ENCODE measurements around the gene DEAF1. TPM values are rescaled to one million over a fixed set of nuclear protein-coding genes. Genes with fewer than 3 reads are reported as not detected.

Gene DEAF1
- total RNA-seq, 6 experiments from 2014 or later: 11.3 to 17.9 (median 14.0) TPM

DNA sequence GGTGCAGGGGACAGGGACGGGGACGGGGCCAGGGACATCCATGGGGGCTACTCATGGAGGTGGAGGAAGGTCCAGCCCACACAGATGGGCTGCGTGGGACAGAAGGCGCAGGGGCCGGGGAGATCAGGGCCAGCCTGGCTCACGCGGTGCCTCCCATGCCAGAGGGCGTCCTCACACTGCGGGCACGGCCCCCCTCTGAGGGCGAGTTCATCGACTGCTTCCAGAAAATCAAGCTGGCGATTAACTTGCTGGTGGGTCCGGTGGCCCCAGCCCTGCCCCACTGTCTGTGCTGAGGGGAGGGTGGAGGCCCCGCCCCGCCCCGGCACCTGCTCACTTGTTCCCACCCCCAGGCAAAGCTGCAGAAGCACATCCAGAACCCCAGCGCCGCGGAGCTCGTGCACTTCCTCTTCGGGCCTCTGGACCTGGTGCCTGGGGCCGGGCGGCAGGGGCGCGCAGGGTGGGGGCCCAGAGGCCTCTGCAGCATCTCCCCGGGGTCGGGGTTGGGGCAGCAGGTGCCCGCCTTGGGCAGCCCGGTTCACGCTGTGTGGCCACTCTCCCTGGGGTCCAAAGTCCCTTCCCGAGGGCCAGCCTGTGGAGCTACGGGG lies 26.8 kb upstream of the DEAF1 start:
- no peak overlapping the region for H3K4me3 ChIP-seq
- TF ChIP-seq POLR2A (IDR thresholded peaks at IDR 0.05): no peak
- TF ChIP-seq, protein P1, sequence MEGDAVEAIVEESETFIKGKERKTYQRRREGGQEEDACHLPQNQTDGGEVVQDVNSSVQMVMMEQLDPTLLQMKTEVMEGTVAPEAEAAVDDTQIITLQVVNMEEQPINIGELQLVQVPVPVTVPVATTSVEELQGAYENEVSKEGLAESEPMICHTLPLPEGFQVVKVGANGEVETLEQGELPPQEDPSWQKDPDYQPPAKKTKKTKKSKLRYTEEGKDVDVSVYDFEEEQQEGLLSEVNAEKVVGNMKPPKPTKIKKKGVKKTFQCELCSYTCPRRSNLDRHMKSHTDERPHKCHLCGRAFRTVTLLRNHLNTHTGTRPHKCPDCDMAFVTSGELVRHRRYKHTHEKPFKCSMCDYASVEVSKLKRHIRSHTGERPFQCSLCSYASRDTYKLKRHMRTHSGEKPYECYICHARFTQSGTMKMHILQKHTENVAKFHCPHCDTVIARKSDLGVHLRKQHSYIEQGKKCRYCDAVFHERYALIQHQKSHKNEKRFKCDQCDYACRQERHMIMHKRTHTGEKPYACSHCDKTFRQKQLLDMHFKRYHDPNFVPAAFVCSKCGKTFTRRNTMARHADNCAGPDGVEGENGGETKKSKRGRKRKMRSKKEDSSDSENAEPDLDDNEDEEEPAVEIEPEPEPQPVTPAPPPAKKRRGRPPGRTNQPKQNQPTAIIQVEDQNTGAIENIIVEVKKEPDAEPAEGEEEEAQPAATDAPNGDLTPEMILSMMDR (IDR thresholded peaks at IDR 0.05): no peak
- no peak overlapping the region for H3K27ac ChIP-seq
- no peaks in the 10 kb centered on the region for H3K27me3 ChIP-seq
- intact Hi-C loops (cut with DNase I): loop anchor here (10.0 kb wide), 1 partner anchor 57 kb away; no protein-coding TSS in a partner anchor
- no peaks in the 10 kb centered on the region for H3K4me1 ChIP-seq
- 61% methylated on average over 2 of the region's 33 CpGs for WGBS (ENCODE audit: insufficient coverage, low coverage, low lambda C conversion rate, missing lambda C conversion rate)
- no peaks in the 10 kb centered on the region for H3K9me3 ChIP-seq
- ATAC-seq (peak; percentile 5 to 31 (median 16)), DNase-seq (peak; percentile 50 to 61 (median 58))
- H3K36me3 ChIP-seq: peaks cover 0 to 55% (median 6%) of the 10 kb centered on the region in 4 donors

DNA sequence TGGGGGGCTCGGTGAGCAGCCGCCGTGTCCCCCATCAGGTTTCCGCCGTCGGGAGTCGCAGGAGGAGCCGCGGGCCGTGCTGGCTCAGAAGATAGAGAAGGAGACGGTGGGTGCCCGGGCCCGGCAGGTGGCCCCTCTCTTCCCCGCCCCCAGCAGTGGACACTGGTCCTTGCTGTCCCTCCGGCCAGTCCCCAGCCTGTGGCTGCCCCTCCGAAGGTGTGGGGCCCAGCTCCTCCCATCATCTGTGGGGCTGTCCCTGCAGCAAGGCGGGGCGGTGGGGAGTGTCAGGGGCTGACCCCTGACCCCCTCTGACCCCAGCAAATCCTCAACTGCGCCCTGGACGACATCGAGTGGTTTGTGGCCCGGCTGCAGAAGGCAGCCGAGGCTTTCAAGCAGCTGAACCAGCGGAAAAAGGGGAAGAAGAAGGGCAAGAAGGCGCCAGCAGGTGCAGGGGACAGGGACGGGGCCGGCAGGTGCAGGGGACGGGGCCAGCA lies 26.3 kb upstream of the DEAF1 start:
- WGBS (ENCODE audit: insufficient coverage, low coverage, low lambda C conversion rate, missing lambda C conversion rate): 56% methylated on average over 8 of the region's 28 CpGs
- Histone ChIP-seq H3K4me1 (no peaks in the 10 kb centered on the region), H3K27ac (no peak overlapping the region), H3K27me3 (no peaks in the 10 kb centered on the region), H3K9me3 (no peaks in the 10 kb centered on the region), H3K36me3 (peaks cover 0 to 54% (median 8%) of the 10 kb centered on the region in 4 donors), H3K4me3 (no peak overlapping the region)
- no peak for TF ChIP-seq POLR2A (IDR thresholded peaks at IDR 0.05)
- TF ChIP-seq, protein P1 (IDR thresholded peaks at IDR 0.05): no peak
- ATAC-seq: peak in 1 of 4 donors; percentile 2
- no peak for DNase-seq
- intact Hi-C loops (cut with DNase I): loop anchor here (10.0 kb wide), 1 partner anchor 56 kb away; no protein-coding TSS in a partner anchor

DNA sequence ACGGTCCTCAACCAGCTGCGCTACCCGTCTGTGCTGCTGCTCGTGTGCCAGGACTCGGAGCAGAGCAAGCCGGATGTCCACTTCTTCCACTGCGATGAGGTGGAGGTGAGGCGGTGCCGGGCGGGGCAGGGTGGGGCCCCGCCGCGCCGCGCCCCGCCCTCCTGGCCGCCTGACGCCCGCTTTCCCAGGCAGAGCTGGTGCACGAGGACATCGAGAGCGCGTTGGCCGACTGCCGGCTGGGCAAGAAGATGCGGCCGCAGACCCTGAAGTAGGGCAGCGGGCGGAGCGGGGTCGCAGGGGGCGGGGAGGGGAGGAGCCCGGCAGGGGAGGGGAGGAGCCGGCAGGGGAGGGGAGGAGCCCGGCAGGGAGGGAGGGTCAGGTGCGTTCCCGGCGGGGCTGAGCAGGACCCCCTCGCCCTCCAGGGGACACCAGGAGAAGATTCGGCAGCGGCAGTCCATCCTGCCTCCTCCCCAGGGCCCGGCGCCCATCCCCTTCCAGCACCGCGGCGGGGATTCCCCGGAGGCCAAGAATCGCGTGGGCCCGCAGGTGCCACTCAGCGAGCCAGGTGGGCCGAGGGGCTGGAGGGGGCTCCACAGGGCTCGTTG lies 25.7 kb upstream of the DEAF1 start:
- TF ChIP-seq, protein P1 (IDR thresholded peaks at IDR 0.05): no peak
- no peak for TF ChIP-seq POLR2A (IDR thresholded peaks at IDR 0.05)
- WGBS (ENCODE audit: insufficient coverage, low coverage, low lambda C conversion rate, missing lambda C conversion rate): 51% methylated on average over 24 of the region's 53 CpGs
- H3K36me3 ChIP-seq: peaks cover 0 to 51% (median 8%) of the 10 kb centered on the region in 4 donors
- no peak overlapping the region for H3K27ac ChIP-seq
- no peak overlapping the region for H3K4me3 ChIP-seq
- no peaks in the 10 kb centered on the region for H3K27me3 ChIP-seq
- H3K9me3 ChIP-seq: no peaks in the 10 kb centered on the region
- DNase-seq (peak in 2 of 3 donors; percentile 55 to 82), ATAC-seq (peak in 3 of 4 donors; percentile 19 to 74 (median 21))
- intact Hi-C loops (cut with DNase I): loop anchor here (10.0 kb wide), 1 partner anchor 56 kb away; no protein-coding TSS in a partner anchor
- no peaks in the 10 kb centered on the region for H3K4me1 ChIP-seq

DNA sequence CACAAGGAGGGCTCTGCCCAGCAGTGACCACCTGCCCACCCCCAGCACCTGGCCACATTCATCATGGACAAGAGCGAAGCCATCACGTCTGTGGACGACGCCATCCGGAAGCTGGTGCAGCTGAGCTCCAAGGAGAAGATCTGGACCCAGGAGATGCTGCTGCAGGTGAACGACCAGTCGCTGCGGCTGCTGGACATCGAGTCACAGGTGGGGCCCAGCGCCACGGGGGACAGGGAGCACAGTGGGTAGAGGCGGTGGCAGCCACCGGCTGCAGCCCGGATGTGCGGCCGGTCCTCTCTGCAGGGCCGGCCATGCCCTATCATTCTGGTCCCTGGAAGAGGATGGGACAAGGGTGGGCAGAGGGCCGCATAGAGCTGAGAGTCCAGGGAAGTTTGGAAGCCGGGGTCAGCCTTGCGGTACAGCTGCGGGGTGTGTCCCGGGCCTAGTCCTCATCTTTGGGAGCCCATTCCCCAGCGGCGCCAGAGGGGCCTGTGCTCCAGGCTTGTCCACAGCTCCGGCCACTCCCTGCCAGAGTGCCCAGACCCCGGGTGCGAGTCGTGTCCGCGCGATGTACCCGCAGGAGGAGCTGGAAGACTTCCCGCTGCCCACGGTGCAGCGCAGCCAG lies 25.1 kb upstream of the DEAF1 start:
- Histone ChIP-seq H3K4me1 (peaks cover 0 to 3% (median 0%) of the 10 kb centered on the region in 4 donors), H3K36me3 (peaks cover 0 to 48% (median 8%) of the 10 kb centered on the region in 4 donors), H3K4me3 (no peak overlapping the region), H3K27ac (no peak overlapping the region), H3K9me3 (no peaks in the 10 kb centered on the region), H3K27me3 (no peaks in the 10 kb centered on the region)
- ATAC-seq: no peak
- TF ChIP-seq, protein P1 (IDR thresholded peaks at IDR 0.05): no peak
- no peak for TF ChIP-seq POLR2A (IDR thresholded peaks at IDR 0.05)
- DNase-seq: peak in 2 of 3 donors; percentile 51 to 58
- WGBS (ENCODE audit: insufficient coverage, low coverage, low lambda C conversion rate, missing lambda C conversion rate): 100% methylated on average over 1 of the region's 35 CpGs
- intact Hi-C loops (cut with DNase I): loop anchor here (10.0 kb wide), 1 partner anchor 55 kb away; no protein-coding TSS in a partner anchor

Data from right lobe of liver (tissue), 6 donors.